ENCODE results near the gene MANEAL. TPM values are rescaled to one million over a fixed set of nuclear protein-coding genes. Genes with fewer than 3 reads are reported as not detected.

The MANEAL gene
- total RNA-seq, 1 experiment from 2014 or later: 6.4 TPM

- ChIA-PET CTCF (interaction anchor here (0.7 kb wide), 1 partner anchor 1100 kb away, joined by 3 read pairs; no protein-coding TSS in a partner anchor), POLR2A (no interaction called here)
- H3K27ac Mint-ChIP-seq: no peak overlapping the region
- no peaks in the 10 kb centered on the region for H3K36me3 Mint-ChIP-seq
- no peak for ATAC-seq
- DNase-seq (ENCODE audit: low spot score): no peak
- H3K4me1 Mint-ChIP-seq: peaks cover 19% of the 10 kb centered on the region
- no peak overlapping the region for H3K4me3 Mint-ChIP-seq
- H3K27me3 Mint-ChIP-seq (ENCODE audit: low read depth): peaks cover 56% of the 10 kb centered on the region
- TF ChIP-seq FOXP1 (CRISPR knock-in tag; IDR thresholded peaks at IDR 0.05; ENCODE audit: borderline replicate concordance): no peak
- TF ChIP-seq NR3C1 (CRISPR knock-in tag; conservative IDR thresholded peaks at IDR 0.05; ENCODE audit: low read depth): no peak
- no peak for TF ChIP-seq CBFB (CRISPR knock-in tag; IDR thresholded peaks at IDR 0.05; ENCODE audit: low read depth)
- TF ChIP-seq SP1 (CRISPR knock-in tag; conservative IDR thresholded peaks at IDR 0.05): no peak
- TF ChIP-seq PREB (CRISPR knock-in tag; IDR thresholded peaks at IDR 0.05; ENCODE audit: borderline replicate concordance): no peak
- TF ChIP-seq ZNF121 (CRISPR knock-in tag; IDR thresholded peaks at IDR 0.05): no peak
- no peak for TF ChIP-seq PRDM15 (CRISPR knock-in tag; IDR thresholded peaks at IDR 0.05)
- no peaks in the 10 kb centered on the region for H3K9me3 Mint-ChIP-seq
Observed at GRCh38 chr1:37761416-37762095, 32.1 kb upstream of the MANEAL start.

- Mint-ChIP-seq H3K4me1 (peaks cover 26% of the 10 kb centered on the region), H3K36me3 (no peaks in the 10 kb centered on the region), H3K4me3 (no peak overlapping the region), H3K9me3 (no peaks in the 10 kb centered on the region), H3K27me3 (ENCODE audit: low read depth) (peaks cover 65% of the 10 kb centered on the region), H3K27ac (no peak overlapping the region)
- TF ChIP-seq NR2C2 (CRISPR knock-in tag; IDR thresholded peaks at IDR 0.05) (no peak), FOXJ3 (CRISPR knock-in tag; IDR thresholded peaks at IDR 0.05; ENCODE audit: borderline replicate concordance) (no peak), ATF1 (CRISPR knock-in tag; IDR thresholded peaks at IDR 0.05) (no peak)
- DNase-seq (ENCODE audit: low spot score) (no peak), ATAC-seq (no peak)
- ChIA-PET CTCF (interaction anchor here (0.7 kb wide), 1 partner anchor 1099 kb away, joined by 3 read pairs; no protein-coding TSS in a partner anchor), POLR2A (interaction anchor here (0.7 kb wide), 1 partner anchor 225 kb away, joined by 6 read pairs; no protein-coding TSS in a partner anchor)
Observed at GRCh38 chr1:37762516-37762915, 31.1 kb upstream of the MANEAL start.

GRCh38 chr1:37763791-37764413 is 29.7 kb upstream of the MANEAL start:
- no peaks in the 10 kb centered on the region for H3K36me3 Mint-ChIP-seq
- H3K4me3 Mint-ChIP-seq: peak overlapping the region; percentile 78; the same call in 1 of the 2 replicates
- ChIA-PET CTCF (interaction anchor here (1.4 to 3.7 kb wide), 5 partner anchors 9 to 96 kb away, joined by 6 to 40 read pairs (median 14); partner anchors contain the start of genes CDCA8 and MTF1), POLR2A (interaction anchor here (1.2 to 1.3 kb wide), 2 partner anchors 9 to 73 kb away, joined by 3 to 6 read pairs; a partner anchor contains a TSS)
- no peaks in the 10 kb centered on the region for H3K9me3 Mint-ChIP-seq
- no peak for DNase-seq (ENCODE audit: low spot score)
- peaks cover 26% of the 10 kb centered on the region for H3K4me1 Mint-ChIP-seq
- no peak overlapping the region for H3K27ac Mint-ChIP-seq
- no peak for ATAC-seq
- H3K27me3 Mint-ChIP-seq (ENCODE audit: low read depth): peaks cover 79% of the 10 kb centered on the region
- no peak for TF ChIP-seq USF2 (CRISPR knock-in tag; IDR thresholded peaks at IDR 0.05)
- no peak for TF ChIP-seq ATF1 (CRISPR knock-in tag; IDR thresholded peaks at IDR 0.05)
- no peak for TF ChIP-seq ZBTB21 (CRISPR knock-in tag; IDR thresholded peaks at IDR 0.05; ENCODE audit: borderline replicate concordance)
- TF ChIP-seq PRDM15 (CRISPR knock-in tag; IDR thresholded peaks at IDR 0.05): no peak
- TF ChIP-seq TCF7 (CRISPR knock-in tag; IDR thresholded peaks at IDR 0.05; ENCODE audit: low read depth): no peak
- TF ChIP-seq MAX (CRISPR knock-in tag; IDR thresholded peaks at IDR 0.05): no peak
- TF ChIP-seq AR (CRISPR knock-in tag; IDR thresholded peaks at IDR 0.05): no peak
- no peak for TF ChIP-seq NFATC4 (CRISPR knock-in tag; IDR thresholded peaks at IDR 0.05)
- no peak for TF ChIP-seq ZNF416 (CRISPR knock-in tag; IDR thresholded peaks at IDR 0.05)
- TF ChIP-seq NR2C2 (CRISPR knock-in tag; IDR thresholded peaks at IDR 0.05): no peak
